ENCODE measurements around the gene PDE9A.

The PDE9A gene

DNA sequence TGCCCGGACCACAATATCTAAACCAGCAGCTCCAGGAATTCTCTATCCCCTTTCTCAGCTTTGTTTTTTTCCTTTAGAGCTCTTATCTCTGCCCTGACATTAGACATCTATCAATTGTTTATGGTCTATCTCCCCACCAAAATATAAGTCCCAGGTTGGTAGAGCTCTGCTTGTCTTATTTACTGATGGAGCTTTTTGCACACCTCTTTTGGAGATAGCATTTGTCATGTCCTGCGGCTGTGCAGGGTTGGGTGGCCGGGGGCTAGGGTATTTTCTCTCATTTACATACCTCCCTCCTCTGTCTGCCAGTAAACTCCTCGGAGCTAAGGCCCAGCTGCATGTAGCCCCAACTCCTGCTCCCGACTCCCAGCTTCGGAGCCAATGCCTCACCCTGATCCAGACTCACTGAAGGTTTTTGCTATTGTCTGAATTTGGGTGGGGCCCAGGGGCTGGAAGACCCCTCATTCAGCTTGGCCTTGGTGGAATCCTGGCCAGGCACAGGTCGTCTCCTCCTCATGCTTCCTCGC lies 11.1 kb upstream of the PDE9A start:
- DNase-seq (ENCODE audit: low read depth in 2 of 2) = no peak

DNA sequence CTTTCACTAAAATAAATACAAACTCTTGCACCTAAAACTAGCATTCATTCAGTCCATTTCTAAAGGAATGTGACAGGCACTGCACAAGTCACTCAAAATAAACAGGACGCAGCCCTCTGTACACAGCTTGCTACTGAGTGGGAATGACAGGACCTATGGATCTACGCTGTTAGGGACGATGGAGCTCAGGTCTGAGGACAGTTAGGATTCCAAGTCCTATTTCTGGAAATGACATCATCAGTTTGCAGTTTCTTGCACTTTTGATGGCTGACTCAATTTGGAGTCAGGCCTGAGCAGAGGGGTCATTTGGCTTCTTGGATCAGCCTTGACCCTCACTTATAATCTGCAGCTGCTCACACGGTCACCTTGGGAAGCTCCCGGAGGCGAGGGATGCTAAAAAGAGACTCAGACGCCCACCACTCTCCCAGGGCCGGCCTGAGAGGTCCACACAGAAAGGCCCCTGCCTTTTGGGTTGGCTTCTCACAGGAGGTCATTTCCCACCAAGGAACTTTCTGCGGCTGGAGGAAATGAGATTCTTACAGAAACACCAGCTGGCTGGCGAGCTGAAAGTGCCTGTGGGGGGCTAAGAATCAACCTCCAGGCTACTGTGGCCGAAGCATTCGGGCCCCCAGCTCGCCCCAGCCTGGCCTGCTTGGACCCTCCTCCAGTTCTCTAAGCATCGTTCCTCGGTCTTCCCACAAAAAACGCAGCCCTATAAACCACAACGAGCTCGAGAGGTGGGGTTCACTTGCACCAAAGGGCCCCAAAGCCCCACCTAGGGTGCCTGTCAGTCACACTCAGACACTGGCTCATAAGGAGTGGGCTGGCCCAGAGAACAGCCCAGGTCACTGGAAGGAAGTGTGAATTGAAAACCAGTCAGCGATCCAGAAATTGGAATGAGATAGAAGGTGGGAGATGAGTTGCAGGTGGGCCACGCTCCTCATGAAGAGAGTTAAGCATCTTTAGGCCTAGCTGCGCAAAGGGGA lies 8.9 kb upstream of the PDE9A start:
- no peak for DNase-seq (ENCODE audit: low read depth in 2 of 2)

DNA sequence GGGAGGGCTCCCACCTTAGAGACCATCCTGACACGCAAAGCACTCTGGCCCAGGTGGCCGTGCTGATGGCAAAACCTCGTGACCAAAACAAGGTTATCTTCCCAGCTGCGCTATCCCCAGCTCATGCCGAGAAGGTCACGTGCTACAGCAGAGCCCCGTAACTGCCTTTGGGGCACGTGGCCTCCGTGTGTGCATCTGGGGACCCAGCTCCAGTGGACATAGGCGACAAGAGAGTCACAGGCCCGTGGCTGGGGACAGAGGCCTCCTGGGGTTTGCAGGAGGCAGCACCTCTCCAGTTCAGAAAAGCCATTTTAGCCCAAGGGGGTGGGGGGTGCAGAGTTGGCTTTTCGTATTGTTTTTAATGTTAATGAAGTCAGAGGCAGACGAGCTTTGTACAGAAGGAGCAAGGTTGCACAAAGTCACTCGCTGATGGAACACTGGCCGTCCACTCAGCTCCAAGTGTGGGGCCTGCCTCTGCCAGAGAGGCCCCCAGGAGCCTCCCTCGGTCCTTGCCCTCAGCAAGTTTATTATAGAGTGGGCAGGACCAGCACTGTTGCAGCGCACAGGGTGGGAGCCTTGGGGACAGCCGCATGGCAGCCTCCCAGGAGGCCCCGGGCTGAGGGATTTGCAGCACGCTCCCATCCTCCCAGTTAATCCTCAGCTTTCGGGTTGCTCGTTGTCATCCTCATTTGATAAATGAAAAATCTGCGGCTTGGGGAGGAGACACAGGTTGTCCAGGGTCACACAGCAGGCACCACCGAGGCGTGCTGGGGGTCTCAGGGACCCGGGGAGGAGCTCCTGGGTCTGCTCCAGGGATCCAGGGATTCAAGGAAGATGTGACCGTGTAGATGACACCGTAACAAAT lies 8.0 kb upstream of the PDE9A start:
- DNase-seq (ENCODE audit: low read depth in 2 of 2) = no peak

DNA sequence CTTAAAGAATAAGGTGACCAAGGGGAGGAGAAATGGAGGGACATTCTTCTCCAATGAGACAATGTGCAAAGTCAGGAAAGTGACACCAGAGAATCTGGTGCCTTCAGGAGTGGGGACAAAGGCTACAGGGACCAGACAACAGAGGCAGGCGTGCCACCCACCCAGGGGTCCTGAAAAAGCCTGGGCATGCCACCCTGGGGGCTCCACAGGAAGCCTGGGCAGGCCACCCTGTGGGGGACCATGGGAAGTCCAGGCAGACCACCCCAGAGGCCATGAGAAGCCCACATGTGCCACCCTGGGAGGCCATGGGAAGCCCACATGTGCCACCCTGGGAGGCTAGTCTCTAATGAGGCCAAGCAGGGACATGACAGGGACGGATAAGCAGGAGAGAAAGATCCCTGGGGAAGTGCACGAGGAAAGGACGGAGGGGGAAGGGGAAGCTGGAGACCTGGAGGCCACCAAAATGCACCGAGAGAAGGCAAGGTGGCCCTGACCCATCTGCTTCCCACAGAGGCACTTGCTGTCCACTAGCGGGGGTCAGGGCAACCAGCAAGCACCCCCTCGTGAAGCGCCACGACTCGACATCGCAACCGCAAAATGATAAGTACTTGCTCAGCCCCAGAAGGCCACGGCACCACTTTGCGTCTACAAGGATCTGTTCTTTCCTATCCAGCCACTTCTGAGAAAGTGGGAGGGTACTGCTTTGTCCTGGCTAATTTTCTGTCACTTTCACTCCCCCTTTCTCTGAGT lies 7.2 kb upstream of the PDE9A start:
- no peak for DNase-seq (ENCODE audit: low read depth in 2 of 2)

DNA sequence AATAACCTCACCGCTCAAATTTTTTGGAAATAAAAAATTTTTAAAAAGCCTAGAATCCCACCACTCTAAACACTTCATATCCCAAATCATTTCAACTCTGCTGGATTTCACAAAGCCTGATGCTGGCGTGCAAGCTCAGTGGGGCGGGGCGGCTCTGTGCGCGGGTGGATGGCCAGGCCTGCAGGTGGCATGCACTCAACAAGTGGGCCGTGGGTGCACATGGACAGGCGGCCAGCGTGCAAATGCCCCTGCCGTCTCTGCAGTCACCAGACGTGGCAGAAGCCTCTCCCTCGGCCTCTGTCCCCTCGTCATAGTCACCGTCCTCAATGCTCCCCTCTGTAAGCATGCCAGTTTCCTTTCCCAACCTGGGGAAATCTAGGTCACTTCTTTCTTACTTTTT lies 6.6 kb upstream of the PDE9A start:
- DNase-seq (ENCODE audit: low read depth in 2 of 2) = no peak

DNA sequence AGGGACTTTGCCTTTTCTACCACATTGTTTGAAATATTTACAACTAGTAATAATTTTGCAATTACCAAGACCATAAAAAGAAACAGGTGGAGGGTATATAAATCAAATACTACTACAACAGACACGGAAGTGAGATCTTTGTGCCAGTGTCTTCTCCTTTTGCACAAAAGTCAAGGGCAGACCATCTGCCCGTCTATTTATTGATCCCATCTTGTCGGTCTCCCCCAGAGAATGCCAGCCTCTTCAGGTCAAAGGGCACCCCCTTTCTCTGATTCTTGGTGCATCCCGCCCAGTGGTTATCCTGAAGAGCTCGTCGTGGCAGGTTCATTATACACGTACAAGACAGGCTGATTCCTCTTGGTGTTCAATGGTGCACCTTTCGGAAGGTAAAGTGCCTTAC lies 4.8 kb upstream of the PDE9A start:
- no peak for DNase-seq (ENCODE audit: low read depth in 2 of 2)

DNA sequence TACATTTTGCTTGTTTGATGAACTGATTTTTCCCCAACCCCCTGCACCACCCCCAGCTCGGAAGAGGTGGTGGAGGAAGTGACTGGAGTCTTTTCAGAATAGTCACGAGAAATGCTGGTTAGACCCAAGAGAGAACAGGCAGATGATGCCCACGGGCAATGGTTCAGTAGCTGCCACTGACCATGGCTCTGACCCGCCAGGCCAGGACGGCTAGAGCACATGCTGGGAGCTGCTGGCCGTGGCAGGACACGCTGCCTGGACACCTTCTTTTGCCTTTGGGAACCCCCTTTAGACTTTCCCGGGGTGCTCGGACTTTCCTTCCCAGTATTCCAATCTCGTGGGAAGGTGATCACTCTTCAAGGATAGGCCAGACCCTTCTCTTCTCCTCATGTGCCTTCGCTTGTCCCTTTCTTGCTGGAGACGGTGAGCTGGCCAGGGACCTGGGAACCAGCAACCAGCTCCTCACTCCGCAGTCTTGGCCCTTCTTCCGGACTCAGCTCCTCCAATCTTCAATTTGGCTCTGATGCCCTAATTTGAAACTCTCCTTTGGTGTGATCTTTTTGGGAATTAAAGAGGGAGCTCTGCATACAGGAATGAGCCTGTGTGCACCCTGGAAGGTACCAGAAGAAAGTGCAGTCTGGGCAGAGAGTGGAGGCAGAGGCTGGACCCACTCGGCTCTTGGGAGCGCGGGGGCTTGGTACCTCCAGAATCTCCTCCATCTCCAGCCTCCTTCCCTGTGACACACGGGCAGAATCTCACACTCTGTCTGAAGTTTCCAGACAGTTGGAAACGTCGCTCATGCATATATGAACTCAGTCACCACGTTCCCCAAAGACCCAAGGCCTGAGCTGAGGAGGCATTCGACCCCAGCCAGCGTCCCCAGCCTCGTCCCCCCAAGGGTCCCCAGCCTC lies 4.0 kb upstream of the PDE9A start:
- no peak for DNase-seq (ENCODE audit: low read depth in 2 of 2)

DNA sequence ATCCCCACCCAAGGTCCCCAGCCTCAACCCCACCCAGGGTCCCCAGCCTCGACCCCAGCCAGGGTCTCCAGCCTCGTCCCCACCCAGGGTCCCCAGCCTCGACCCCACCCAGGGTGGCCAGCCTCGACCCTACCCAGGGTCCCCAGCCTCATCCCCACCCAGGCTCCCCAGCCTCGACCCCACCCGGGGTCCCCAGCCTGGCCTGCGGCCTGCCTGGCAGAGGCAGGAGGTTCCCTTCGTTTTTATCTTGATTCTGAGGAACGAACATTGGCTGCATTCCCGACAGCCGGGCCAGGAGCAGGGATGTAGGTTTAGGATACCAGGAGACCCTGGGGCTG lies 3.4 kb upstream of the PDE9A start:
- no peak for DNase-seq (ENCODE audit: low read depth in 2 of 2)

DNA sequence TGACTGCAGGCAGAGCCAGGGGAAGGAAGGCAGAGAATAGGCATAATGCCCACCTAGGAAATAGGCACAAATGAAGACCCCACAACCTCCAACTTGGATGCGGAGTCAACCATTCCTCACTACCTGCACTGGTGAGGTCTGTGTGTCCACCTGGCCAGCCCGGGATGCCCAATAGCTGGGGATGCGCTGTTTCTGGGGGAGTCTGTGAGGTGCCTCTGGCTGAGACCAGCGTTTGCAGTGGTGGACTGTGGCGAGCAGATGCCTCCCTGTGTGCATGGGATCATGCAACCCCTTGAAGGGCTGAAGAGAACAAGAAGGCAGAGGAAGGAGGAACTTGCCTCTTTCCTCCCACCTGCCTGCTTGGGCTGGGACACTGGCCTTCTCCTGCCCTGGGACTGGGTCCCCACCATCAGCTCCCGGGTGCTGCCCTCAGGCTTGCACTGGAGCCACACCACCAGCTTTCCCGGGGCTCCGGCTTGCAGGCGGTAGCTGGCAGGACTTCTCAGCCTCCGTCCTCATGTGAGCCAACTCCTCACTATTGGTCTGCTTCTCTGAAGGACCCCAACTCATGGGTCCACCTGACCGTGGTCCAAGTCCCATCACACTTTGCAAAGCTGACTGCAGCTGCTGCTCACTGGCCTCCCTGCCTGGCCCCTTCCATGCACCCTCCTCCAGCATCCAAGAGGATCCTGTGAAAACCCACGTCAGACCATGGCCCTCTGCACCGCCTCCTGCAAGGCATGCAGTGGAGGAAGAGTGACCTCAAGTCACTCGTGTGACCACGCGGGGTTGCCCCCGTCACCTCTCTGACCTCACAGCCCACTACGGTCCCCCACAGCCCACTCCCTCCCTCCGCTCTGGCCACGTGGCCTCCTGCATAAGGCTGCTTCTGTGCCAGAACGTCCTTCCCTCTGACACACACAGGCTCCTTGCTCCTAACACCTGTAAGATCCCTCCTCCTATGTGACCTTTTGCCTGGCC lies 2.7 kb upstream of the PDE9A start:
- no peak for DNase-seq (ENCODE audit: low read depth in 2 of 2)

DNA sequence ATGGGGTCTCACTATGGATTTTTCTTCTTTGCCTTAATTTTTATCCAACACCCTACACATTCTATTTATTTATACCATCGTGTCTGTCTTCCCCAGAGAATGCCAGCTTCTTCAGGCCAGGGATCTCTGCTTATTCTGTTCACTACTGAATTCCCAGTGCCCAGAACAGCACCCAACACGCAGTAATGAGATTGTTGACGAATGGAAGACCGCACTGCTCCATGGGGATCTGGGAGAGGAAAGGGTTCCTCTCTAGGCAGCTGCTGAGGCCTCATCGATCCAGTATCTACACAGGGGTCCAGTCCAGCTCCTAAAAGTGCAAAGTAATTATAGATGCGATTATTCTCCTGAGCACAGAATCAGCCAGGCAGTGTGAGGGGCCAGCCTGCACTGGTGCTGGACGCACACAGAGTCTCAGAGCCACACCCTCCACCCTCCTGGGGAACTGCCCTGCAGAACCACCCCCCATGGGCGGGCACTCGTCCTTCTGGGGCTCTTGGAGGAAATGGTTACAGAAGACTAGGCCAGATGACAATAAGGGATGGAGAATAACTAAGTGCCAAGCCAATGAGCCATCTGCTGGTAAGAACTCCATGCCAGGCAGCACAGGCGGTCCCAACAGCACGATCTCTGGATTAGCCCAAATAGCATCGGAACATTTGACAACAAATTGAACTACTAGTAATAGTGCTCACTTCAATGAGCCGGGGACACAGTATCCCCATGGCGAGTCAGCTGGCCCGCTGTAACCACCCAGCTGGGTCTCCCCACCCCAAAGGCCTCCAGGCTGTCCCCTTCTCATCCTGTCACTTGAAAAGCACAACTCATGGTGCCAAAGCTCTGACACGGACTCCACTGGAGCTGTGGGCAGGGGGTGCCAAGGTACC lies 1.7 kb upstream of the PDE9A start:
- DNase-seq (ENCODE audit: low read depth in 2 of 2) = no peak

DNA sequence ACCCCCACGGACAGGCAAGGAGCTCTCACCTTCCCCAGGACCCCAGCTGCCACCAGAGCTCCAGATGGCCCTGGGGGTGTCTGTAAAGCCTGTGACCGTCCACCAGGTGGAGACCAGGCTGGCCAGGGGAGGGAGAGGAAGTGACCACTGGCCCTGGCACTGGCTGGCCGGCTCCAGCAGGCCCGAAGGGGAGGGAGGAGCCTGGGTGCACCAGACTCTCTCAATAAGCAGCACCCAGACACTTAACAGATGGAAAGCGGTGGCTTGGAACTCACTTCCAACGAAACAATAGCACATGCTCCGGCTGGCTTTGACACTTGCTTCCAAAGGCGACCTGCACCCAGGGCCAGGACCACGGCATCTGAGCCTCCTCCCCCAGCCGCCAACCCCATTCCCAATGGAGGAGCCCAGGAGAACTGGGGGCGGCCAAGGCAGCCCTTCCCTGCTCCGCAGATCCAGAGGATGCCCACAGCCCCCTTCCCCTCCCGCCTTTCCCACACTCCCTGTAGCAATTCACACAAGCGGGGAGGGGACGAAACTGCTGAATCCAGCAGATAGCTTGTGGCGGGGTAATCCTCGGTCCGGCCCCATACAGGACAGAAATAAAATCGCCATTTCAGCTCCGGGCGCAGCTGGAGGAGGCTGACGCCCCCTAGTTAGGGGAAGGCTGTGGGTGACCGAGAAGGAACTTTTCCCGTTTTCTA lies 742 bp upstream of the PDE9A start:
- DNase-seq (ENCODE audit: low read depth in 2 of 2) = no peak

DNA sequence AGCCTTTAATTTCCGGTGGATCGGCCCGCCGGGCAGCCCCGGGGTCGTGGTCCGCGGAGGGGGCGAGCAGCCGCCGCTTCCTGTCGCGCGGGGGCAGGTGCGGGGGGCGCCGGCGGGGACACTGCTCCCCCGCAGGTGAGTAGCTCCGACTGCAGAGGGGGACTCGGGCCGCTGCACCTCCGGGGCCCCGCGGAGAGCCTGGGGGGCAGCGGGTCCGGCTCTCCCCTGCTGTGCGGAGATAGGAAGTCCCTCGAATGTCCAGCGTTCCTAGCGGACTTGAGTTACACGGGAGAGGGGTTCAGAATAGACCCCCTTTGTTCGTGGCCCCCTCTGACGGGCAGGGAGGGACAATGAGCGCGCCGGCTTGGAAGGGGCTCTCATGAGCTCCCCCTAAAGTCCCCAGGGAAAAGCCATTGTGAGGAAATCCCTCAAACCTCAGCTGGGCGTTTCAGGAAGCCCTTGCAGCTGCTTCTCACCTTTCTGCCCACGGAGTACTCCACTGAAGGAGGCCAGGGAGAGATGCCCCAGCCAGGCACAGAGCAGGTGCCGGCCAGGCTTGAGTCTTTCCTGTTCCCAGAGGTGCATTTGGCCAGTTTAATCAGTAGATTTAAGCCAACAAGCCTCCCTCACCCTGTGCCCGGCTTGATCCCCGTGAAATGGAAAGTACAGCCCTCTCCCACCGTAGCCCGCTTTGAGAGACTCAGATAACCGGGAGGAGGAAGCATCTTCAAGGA lies 925 bp downstream of the PDE9A start:
- DNase-seq (ENCODE audit: low read depth in 2 of 2) = peak in 1 of 2 donors; percentile 15

DNA sequence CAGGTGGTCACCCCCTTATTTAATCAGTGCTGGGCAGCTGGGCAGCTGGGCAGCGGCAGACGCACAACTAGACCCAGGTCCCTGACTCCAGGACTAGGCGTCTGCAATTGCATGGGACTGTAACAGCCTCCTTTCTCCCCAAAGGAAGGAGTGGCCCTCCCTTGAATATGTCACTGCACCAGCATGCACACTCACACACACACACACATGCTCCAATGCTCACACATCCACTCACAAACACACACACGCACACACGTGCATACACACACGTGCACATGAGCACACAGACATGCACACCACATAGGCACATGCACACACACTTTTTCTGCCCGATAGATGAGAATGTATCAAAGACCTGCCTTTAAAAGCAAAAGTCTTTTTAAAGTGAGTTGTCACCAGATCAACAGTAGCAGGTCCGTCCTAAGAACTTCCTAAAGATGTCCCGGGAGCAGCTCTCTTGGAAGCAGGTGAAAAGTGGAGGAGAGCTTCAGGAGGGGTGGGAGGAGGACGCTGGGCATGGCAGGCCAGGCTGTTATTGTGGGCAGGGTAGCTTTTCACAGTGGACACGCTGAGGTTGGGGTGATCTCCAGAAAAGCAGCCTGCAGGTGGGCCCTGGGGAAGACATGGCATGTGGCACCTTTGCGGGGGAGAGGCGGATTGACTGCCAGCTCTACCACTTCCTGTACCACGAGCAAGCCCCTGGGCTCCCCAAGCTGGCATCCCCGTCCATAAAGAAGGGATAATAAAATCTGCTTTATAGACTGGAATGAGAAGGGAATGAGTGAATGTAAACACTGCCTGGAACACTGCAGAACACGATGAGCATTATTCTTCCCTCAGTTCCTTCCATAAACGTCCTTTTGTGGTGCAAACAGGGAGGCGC lies 1.7 kb downstream of the PDE9A start:
- DNase-seq (ENCODE audit: low read depth in 2 of 2) = no peak

DNA sequence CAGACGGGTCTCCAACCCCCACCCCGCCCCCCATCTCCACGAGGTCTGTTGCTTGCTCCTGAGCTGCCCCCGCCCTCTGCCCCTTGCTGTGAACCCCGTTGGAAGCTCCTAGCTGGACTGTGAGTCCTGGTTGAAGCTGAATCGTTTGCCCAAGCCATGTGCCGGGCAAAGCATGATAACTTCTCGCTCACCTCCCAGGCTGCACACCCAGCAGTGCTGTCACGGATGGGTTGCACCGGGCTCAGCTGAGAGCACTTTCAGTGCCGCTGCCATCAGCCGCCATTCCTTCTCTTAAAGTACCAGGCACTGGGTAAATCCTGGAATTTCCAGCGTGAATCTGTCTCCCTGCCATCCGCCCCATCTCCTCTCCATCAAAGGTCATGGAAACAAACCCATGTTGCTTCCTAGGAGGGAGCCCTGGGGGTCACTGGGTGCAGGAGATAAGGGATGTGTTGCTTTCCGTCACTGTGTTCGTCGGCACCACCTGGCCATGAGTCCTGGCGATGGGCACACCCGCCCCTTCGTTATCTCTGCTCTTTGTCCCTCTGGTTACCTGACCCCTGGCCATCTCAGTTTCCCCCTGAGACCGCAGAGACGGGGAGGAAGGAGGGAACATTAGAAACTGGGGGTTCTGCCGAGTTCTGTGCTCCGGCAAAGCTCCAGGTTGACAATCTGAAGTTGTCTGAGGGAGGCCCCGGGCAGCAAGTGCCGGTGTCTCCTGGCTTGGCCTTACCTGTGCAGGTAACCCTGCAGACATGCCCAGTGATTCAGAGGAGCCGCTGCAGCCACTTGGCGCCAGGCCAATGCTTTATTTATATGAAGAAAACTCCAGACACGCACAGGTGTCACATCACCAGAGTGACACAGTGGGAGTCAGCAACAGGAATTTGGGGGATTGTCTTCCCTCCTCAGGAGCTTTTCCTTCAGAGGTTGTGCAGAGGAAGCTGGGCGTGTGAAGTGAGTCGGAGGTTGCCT lies 2.7 kb downstream of the PDE9A start:
- no peak for DNase-seq (ENCODE audit: low read depth in 2 of 2)

DNA sequence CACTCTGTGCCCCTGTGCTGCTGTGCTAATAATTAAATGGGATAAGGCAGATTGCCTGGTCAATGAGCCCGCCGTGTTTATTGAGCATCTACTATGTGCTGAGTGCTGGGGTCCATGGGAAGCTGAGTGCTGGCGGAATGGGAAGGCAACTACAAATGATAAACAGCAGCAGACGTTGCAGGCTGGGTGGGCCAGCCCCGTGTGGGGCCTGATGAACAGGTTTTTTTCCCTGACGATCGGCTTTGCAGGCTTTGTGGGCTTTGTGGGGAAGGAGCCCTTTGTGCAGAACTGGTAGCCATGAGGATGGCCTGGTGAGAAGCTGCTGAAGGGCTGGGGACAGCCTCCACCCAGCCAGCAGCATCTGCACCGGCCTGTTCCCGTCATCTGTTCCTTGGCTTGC lies 3.5 kb downstream of the PDE9A start:
- no peak for DNase-seq (ENCODE audit: low read depth in 2 of 2)
